ENCODE measurements around the gene FGF2.

- TF ChIP-seq CTCF (conservative IDR thresholded peaks at IDR 0.05; ENCODE audit: low read depth, low read length) (no peak), EZH2phosphoT487 (IDR thresholded peaks at IDR 0.05; ENCODE audit: borderline replicate concordance, low read length) (no peak)
These were observed 28.8 kb downstream of the FGF2 start for GRCh38 chr4:122855353-122855890.
